Amniotic epithelial cell (primary cell): Measurements from ENCODE around the gene CCNI.
A peak's percentile ranks its signal among the peaks of the same experiment; 100 is the strongest.

Experiments used
- DNase-seq: peaks from one replicate; pipeline ENCODE4 v3.0.0-alpha.2; 2010; ENCODE audit warnings: low read depth

Gene CCNI

GRCh38 chr4:77003400-77003799 lies 72.4 kb downstream of the CCNI start:
- DNase-seq, result no peak

- DNase-seq, result no peak
Observed at GRCh38 chr4:77002321-77003107, 73.3 kb downstream of the CCNI start.

- peak; percentile 47 for DNase-seq
Observed at GRCh38 chr4:77001907-77002306, 73.9 kb downstream of the CCNI start.

- DNase-seq, result peak; percentile 73
Observed at GRCh38 chr4:76998251-76998901, 77.4 kb downstream of the CCNI start.

GRCh38 chr4:76997532-76997931 lies 78.3 kb downstream of the CCNI start:
- no peak for DNase-seq
